KBM-7 (cell line): ENCODE measurements around the gene RCOR3.
A peak's percentile ranks its signal among the peaks of the same experiment; 100 is the strongest.
"Not testable (repeated sequence)": the region's sequence is repeated elsewhere in the genome, so short reads cannot be mapped to it uniquely, and the experiment has no call there.

Source experiments
- DNase-seq: peaks from one replicate; pipeline ENCODE4 v3.0.0-alpha.2; 2015
- in situ Hi-C: fragments of 300-500 bp; cut with MboI; formaldehyde crosslinking; loops from 2 replicates; pipeline ENCODE4 v1.14.3; 2020; ENCODE audit warnings: low sequenced_read_pairs, low pct_unique_long_range_greater_than_20kb, mixed read lengths

Gene RCOR3

GRCh38 chr1:211258756-211259637, at the start of gene RCOR3:
Gene RCOR3 (plus strand): TSS chr1:211259366. CDS start chr1:211259561, 195 bp downstream.
- peak; percentile 94 for DNase-seq
- in situ Hi-C loops: no loop called here

- no peak for DNase-seq
- in situ Hi-C loops: no loop called here
Observed at GRCh38 chr1:211210052-211210451, 49.1 kb upstream of the RCOR3 start.

GRCh38 chr1:211210965-211211364, 48.2 kb upstream of the RCOR3 start:
- in situ Hi-C loops: no loop called here
- DNase-seq: no peak

- in situ Hi-C loops: no loop called here
Observed at GRCh38 chr1:211213702-211214101, 45.5 kb upstream of the RCOR3 start.

GRCh38 chr1:211215577-211215976, 43.6 kb upstream of the RCOR3 start:
- in situ Hi-C loops: no loop called here
- no peak for DNase-seq

More at GRCh38 chr1:211213702-211214101, 45.5 kb upstream of the RCOR3 start:
- DNase-seq: no peak

- no peak for DNase-seq
- in situ Hi-C loops: no loop called here
Observed at GRCh38 chr1:211217392-211217791, 41.8 kb upstream of the RCOR3 start.

- in situ Hi-C loops, DNase-seq: not testable (repeated sequence)
Observed at GRCh38 chr1:211222469-211223234, 36.5 kb upstream of the RCOR3 start.

GRCh38 chr1:211228573-211229364, 30.4 kb upstream of the RCOR3 start:
- in situ Hi-C loops: not testable (repeated sequence)
- peak; percentile 13 for DNase-seq

GRCh38 chr1:211229365-211229759, 29.8 kb upstream of the RCOR3 start:
- DNase-seq: no peak
- in situ Hi-C loops: no loop called here

- in situ Hi-C loops: no loop called here
- DNase-seq: no peak
Observed at GRCh38 chr1:211231873-211232272, 27.3 kb upstream of the RCOR3 start.

- DNase-seq: no peak
- in situ Hi-C loops: no loop called here
Observed at GRCh38 chr1:211236633-211237320, 22.4 kb upstream of the RCOR3 start.

- in situ Hi-C loops: no loop called here
- DNase-seq: no peak
Observed at GRCh38 chr1:211237579-211237978, 21.6 kb upstream of the RCOR3 start.

GRCh38 chr1:211240567-211240966, 18.6 kb upstream of the RCOR3 start:
- DNase-seq, in situ Hi-C loops: not testable (repeated sequence)

GRCh38 chr1:211241071-211241470, 18.1 kb upstream of the RCOR3 start:
- no peak for DNase-seq
- in situ Hi-C loops: no loop called here

- in situ Hi-C loops, DNase-seq: not testable (repeated sequence)
Observed at GRCh38 chr1:211243639-211244038, 15.5 kb upstream of the RCOR3 start.

GRCh38 chr1:211246583-211246982, 12.6 kb upstream of the RCOR3 start:
- DNase-seq, in situ Hi-C loops: not testable (repeated sequence)

GRCh38 chr1:211247921-211248320, 11.2 kb upstream of the RCOR3 start:
- DNase-seq: peak; percentile 23
- in situ Hi-C loops: no loop called here

GRCh38 chr1:211249611-211250010, 9.6 kb upstream of the RCOR3 start:
- DNase-seq, in situ Hi-C loops: not testable (repeated sequence)

- DNase-seq: no peak
- in situ Hi-C loops: no loop called here
Observed at GRCh38 chr1:211257826-211258225, 1.3 kb upstream of the RCOR3 start.
